Endothelial cell (in vitro differentiated cells): ENCODE data around the gene OR2V1. TPM values are rescaled to one million over a fixed set of nuclear protein-coding genes. Genes with fewer than 3 reads are reported as not detected.

ENCODE experiments used
- DNase-seq: peaks from one replicate; pipeline ENCODE4 v3.0.0; 2021; ENCODE audit warnings: low spot score
- H3K27ac Mint-ChIP-seq: one replicate; pipeline ENCODE4 v1.8.0; 2021; ENCODE audit warnings: mixed read lengths, inconsistent platforms; ENCODE audit not compliant: unreplicated experiment
- H3K27me3 Mint-ChIP-seq: one replicate; pipeline ENCODE4 v1.8.0; 2021; ENCODE audit warnings: mild to moderate bottlenecking, moderate library complexity, mixed read lengths, inconsistent platforms; ENCODE audit not compliant: unreplicated experiment
- H3K36me3 Mint-ChIP-seq: one replicate; pipeline ENCODE4 v1.8.0; 2021; ENCODE audit warnings: mild to moderate bottlenecking, low read depth, mixed read lengths, inconsistent platforms; ENCODE audit not compliant: unreplicated experiment
- H3K4me1 Mint-ChIP-seq: one replicate; pipeline ENCODE4 v1.8.0; 2021; ENCODE audit warnings: mild to moderate bottlenecking, mixed read lengths, inconsistent platforms; ENCODE audit not compliant: unreplicated experiment
- H3K4me3 Mint-ChIP-seq: one replicate; pipeline ENCODE4 v1.8.0; 2021; ENCODE audit warnings: mild to moderate bottlenecking, mixed read lengths, inconsistent platforms; ENCODE audit not compliant: unreplicated experiment
- H3K9me3 Mint-ChIP-seq: one replicate; pipeline ENCODE4 v1.8.0; 2021; ENCODE audit warnings: mixed read lengths, inconsistent platforms; ENCODE audit not compliant: unreplicated experiment
- total RNA-seq: library from RNA; stranded (reverse); fragmentation: NEBNext Ultra II Directional; extraction: Animal tissue kit (Norgen Biotek cat#: 25700); gene quantifications from one replicate; pipeline ENCODE4 v1.2.1, GENCODE V29; 2021; ENCODE audit not compliant: unreplicated experiment
- TF ChIP-seq, protein P1 (sequence below): fragments of 200-600 bp; sonication (generic); IDR thresholded peaks from one replicate; pipeline ENCODE4 v1.5.0; 2021; ENCODE audit warnings: antibody characterized with exemption; ENCODE audit not compliant: unreplicated experiment

OR2V1 gene
- total RNA-seq, 1 donor from 2014 or later: not detected

DNA sequence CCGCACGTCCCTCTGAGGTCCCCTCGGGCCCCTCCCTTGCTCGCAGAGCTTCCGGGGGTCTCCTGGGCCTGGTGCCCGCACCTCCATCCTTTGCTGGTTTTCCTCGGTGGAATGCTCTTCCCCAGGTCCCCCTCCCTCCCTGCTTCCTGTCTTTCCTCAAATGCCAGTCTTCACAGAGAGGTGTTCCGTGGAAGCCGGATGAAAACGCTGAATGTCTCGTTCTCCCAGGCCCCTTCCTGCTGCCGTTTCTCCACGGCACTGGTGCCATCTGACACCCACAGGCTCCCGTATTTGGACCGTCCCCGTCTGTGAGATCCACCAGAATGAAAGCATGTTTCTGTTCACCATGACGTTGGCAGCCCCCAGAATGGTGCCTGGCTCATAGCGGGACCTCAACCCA, 4.1 kb downstream of the OR2V1 start:
- Mint-ChIP-seq H3K4me3 (no peak overlapping the region), H3K4me1 (peaks cover 23% of the 10 kb centered on the region), H3K36me3 (peaks cover 5% of the 10 kb centered on the region), H3K27me3 (peaks cover 8% of the 10 kb centered on the region), H3K9me3 (no peaks in the 10 kb centered on the region), H3K27ac (no peak overlapping the region)
- TF ChIP-seq, protein P1, sequence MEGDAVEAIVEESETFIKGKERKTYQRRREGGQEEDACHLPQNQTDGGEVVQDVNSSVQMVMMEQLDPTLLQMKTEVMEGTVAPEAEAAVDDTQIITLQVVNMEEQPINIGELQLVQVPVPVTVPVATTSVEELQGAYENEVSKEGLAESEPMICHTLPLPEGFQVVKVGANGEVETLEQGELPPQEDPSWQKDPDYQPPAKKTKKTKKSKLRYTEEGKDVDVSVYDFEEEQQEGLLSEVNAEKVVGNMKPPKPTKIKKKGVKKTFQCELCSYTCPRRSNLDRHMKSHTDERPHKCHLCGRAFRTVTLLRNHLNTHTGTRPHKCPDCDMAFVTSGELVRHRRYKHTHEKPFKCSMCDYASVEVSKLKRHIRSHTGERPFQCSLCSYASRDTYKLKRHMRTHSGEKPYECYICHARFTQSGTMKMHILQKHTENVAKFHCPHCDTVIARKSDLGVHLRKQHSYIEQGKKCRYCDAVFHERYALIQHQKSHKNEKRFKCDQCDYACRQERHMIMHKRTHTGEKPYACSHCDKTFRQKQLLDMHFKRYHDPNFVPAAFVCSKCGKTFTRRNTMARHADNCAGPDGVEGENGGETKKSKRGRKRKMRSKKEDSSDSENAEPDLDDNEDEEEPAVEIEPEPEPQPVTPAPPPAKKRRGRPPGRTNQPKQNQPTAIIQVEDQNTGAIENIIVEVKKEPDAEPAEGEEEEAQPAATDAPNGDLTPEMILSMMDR: no peak
- no peak for DNase-seq

DNA sequence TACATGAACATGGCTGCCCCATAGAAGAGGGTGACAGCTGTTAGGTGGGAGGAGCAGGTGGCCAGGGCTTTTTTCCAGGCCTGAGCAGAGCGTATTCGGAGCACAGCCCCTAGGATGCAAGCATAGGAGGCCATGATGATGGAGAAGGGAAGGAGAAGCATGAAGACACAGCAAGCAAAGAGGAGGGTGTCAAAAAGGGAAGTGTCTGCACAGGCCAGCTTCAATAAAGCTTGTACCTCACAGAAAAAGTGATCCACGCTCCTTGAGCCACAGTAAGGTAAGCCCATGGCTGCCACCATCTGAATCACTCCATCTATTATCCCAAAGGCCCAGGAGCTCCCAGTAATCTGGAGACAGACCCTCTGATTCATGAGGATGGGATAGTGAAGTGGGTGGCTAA, 6.4 kb downstream of the OR2V1 start:
- Mint-ChIP-seq H3K9me3 (no peaks in the 10 kb centered on the region), H3K27ac (no peak overlapping the region), H3K27me3 (peaks cover 10% of the 10 kb centered on the region), H3K4me3 (no peak overlapping the region), H3K36me3 (peaks cover 5% of the 10 kb centered on the region), H3K4me1 (peaks cover 25% of the 10 kb centered on the region)
- TF ChIP-seq, protein P1: no peak
- DNase-seq: no peak

DNA sequence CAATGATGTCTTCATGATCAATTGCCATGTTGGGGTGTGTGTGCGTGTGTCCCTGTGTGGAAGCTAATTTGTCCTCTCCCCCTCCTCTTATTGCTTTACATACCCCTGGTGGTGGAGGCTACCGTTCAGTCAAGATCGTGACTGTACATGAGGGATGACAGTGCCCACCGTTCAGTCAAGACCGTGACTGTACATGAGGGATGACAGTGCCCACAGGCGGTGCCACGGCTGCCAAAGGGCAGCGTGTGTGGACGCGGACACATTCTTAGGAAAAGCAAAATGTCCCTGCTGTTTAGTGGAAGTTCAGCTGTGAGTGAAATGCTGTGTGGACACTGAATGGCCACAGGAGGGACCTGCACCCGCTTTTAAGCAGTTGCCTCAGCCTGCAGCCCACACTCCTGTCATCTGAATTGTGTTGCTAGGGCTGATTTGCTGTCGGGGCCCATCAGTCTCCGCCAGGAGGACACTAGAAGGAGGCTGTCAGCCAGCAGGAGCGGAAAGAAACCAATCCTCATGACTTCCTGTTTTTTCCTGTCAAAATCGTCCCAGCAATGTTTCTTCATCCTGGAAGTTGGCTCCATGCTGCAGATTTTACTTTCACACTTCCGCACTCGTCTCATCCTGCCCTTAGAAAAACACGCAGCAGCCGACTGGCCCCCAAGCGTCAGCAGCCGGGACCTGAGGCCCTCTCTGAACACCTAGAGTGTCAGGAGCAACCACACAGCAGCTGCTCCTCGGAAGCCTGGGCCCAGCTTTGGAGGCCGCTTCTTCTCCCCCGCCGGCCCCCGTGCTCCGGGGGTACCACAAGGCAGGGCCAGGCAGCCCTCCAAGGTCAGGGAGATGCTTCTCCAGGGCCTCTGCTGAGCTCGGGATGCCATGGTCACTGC, 9.1 kb downstream of the OR2V1 start:
- TF ChIP-seq, protein P1: no peak
- Mint-ChIP-seq H3K4me3 (no peak overlapping the region), H3K36me3 (peaks cover 5% of the 10 kb centered on the region), H3K27ac (peak overlapping the region; percentile 48), H3K27me3 (peaks cover 10% of the 10 kb centered on the region), H3K4me1 (peaks cover 20% of the 10 kb centered on the region), H3K9me3 (no peaks in the 10 kb centered on the region)
- DNase-seq: no peak

DNA sequence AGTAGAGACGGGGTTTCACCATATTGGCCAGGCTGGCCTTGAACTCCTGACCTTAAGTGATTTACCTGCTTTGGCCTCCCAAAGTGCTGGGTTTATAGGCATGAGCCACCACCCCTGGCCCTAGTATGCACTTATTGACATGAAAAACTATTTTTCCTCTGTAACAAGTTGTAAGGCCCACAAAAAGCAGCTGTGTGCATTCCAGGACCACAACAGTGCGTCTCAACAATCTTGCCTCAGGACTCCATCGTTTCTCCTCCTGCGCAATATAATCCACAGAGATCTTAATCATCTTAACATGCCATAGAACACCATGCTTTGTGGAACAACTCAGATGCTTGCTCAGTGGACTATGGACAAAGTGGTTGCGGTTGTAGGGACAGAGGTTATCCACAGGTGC, 10.2 kb downstream of the OR2V1 start:
- no peak overlapping the region for H3K4me3 Mint-ChIP-seq
- DNase-seq: no peak
- TF ChIP-seq, protein P1: no peak
- no peaks in the 10 kb centered on the region for H3K9me3 Mint-ChIP-seq
- H3K27ac Mint-ChIP-seq: no peak overlapping the region
- H3K27me3 Mint-ChIP-seq: peaks cover 10% of the 10 kb centered on the region
- no peaks in the 10 kb centered on the region for H3K36me3 Mint-ChIP-seq
- H3K4me1 Mint-ChIP-seq: peaks cover 18% of the 10 kb centered on the region

DNA sequence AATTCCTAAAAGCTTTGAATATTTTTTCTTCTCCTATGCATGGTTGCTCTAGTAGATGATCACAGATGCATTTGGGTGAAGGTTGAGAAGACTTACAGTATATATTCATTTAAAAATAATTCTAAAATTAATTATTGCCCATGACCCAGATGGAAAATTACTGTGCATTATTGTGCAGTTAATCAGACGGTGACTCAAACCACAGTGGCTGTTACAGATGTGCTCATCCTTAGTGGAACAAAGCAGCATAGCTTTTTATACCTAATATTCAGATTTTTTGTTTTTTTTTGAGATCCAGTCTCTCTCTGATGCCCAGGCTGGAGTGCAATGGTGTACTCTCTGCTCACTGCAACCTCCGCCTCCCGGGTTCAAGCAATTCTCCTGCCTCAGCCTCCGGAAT, 10.7 kb downstream of the OR2V1 start:
- Mint-ChIP-seq H3K27me3 (peaks cover 13% of the 10 kb centered on the region), H3K27ac (no peak overlapping the region), H3K9me3 (no peaks in the 10 kb centered on the region), H3K4me1 (peaks cover 20% of the 10 kb centered on the region), H3K36me3 (no peaks in the 10 kb centered on the region), H3K4me3 (no peak overlapping the region)
- DNase-seq: no peak
- TF ChIP-seq, protein P1: no peak
